Endothelial cell of umbilical vein (primary cell): Measurements from ENCODE around the gene HNRNPLL.

Experiments
- CTCF ChIP-seq, 2 donors: IDR thresholded peaks; 1 replicate in 1 of 2; 2 replicates in 1 of 2; pipeline ENCODE4 v1.5.1; 2011; ENCODE audit warnings: low read length in 2 of 2, mild to moderate bottlenecking in 2 of 2, moderate library complexity in 2 of 2, control low read depth in 1 of 2, inconsistent platforms in 1 of 2, low read depth in 1 of 2; ENCODE audit not compliant: insufficient read depth in 1 of 2; ENCODE audit errors: extremely low read depth in 1 of 2
- EZH2 ChIP-seq: IDR thresholded peaks from 2 replicates; pipeline ENCODE4 v1.6.1; 2012; ENCODE audit warnings: borderline replicate concordance, low read depth, mild to moderate bottlenecking, moderate library complexity, low read length, inconsistent platforms; ENCODE audit not compliant: severe bottlenecking
- FOS ChIP-seq: IDR thresholded peaks from 2 replicates; pipeline ENCODE4 v1.6.1; 2011; ENCODE audit warnings: mild to moderate bottlenecking, low read length, moderate library complexity, borderline replicate concordance; ENCODE audit not compliant: insufficient read depth
- GATA2 ChIP-seq: IDR thresholded peaks from 2 replicates; pipeline ENCODE4 v1.7.0; 2011; ENCODE audit warnings: low read depth, mild to moderate bottlenecking, moderate library complexity, mixed read lengths, low read length; ENCODE audit not compliant: insufficient read length, insufficient read depth
- MAX ChIP-seq: IDR thresholded peaks from 2 replicates; pipeline ENCODE4 v1.6.1; 2011; ENCODE audit not compliant: insufficient read depth, insufficient read length
- MYC ChIP-seq: IDR thresholded peaks from one replicate; pipeline ENCODE4 v1.6.1; 2011; ENCODE audit warnings: mild to moderate bottlenecking, low read depth, low read length
- POLR2A ChIP-seq: IDR thresholded peaks from 2 replicates; pipeline ENCODE4 v1.6.1; 2012; ENCODE audit warnings: low read depth, mild to moderate bottlenecking, control low read depth, low read length
- POLR2AphosphoS5 ChIP-seq: IDR thresholded peaks from 2 replicates; pipeline ENCODE4 v1.6.1; 2012; ENCODE audit warnings: low read depth, mild to moderate bottlenecking, control low read depth, low read length, moderate library complexity; ENCODE audit not compliant: insufficient read depth

GRCh38 chr2:38627391-38627790 is 24.7 kb upstream of the HNRNPLL start:
- TF ChIP-seq CTCF (IDR thresholded peaks at IDR 0.05; ENCODE audit: extremely low read depth in 1 of 2, insufficient read depth in 1 of 2, low read depth in 1 of 2, low read length in 2 of 2): no peak
- TF ChIP-seq MYC: no peak
- no peak for TF ChIP-seq POLR2AphosphoS5
- no peak for TF ChIP-seq POLR2A
- no peak for TF ChIP-seq EZH2
- no peak for TF ChIP-seq MAX
- no peak for TF ChIP-seq GATA2
- TF ChIP-seq FOS: no peak
